ENCODE data around the gene PNPLA8.

Gene PNPLA8

DNA sequence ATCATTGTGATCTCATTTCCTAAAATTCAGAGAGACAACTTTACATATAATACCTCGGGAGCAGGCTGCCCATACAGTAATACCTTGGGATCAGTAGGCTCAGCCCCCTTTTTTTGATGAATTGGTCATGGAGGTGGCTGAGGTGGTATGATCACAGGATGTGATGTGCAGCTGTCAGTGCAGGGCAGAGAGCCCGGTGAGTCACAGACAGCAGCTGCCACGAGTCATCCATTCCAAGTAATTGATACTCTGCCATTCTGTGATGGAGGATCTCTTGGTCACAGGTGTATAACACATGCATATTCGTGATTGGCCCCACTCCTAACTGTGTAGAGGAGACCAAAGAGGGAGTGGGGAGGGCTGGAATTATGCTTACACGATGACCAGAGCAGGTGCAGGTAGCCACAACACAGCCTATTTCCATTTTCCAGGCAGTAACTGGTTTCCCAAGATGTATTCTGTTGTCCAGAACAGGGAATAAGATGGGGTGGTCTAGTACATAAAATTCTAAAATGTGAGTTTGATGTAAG lies 83.8 kb downstream of the PNPLA8 start:
- DNase-seq (ENCODE audit: low spot score), result no peak

DNA sequence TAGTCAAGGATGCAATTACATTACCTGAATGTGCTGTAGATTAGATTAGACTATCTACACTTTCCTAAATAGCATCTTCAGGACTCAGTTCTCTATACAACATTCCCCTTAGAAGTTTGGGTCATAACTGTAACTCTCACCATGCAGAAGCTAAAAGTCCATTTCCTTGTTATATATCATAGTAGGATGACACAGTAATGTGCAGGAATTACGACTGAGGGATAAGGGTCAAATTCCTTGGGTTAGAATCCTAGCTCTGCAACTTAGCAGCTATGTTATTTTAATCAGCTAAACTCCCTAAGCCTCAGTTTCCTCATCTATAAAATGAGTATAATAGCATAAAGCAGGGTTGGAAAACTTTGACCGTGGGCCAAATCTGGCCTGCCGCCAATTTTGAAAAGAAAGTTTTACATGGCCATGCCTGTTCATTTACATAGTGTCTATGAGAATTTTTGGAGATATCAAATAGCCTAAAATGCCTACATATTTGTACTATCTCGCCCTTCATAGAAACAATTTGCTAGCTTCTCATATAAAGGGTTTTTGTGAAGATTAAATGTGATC lies 84.5 kb downstream of the PNPLA8 start:
- no peak for DNase-seq (ENCODE audit: low spot score)

DNA sequence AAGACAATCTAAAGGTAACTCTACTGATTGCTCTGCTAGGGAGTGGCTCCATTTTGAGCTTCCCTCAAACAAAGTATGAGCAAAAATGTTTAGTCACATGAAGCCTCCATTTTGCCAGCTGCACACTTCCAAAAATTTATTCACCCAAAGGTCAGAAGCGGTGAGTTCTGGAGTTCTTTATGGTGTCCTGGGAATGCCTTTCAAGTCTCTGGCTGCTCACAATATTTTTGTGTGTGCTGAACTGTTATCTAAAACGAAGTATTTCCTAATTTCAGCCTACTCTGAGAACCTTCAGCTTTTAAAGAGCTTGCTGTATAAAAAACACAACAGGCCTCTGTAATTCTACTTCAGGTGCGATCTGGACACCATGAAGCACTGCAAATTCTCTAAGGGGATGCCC lies 85.3 kb downstream of the PNPLA8 start:
- no peak for DNase-seq (ENCODE audit: low spot score)

DNA sequence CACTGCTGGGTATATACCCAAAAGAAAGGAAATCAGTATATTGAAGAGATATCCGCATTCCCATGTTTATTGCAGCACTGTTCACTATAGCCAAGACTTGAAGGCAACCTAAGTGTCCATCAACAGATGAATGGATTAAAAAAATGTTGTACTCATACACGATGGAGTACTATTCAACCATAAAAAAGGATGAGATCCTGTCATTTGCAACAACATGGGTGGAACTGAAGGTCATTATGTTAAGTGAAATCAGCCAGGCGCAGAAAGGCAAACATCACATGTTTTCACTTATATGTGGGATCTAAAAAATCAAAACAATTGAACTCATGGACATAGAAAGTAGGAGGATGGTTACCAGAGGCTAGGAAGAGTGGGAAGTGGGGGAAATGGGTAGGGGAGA lies 89.0 kb downstream of the PNPLA8 start:
- no peak for DNase-seq (ENCODE audit: low spot score)

DNA sequence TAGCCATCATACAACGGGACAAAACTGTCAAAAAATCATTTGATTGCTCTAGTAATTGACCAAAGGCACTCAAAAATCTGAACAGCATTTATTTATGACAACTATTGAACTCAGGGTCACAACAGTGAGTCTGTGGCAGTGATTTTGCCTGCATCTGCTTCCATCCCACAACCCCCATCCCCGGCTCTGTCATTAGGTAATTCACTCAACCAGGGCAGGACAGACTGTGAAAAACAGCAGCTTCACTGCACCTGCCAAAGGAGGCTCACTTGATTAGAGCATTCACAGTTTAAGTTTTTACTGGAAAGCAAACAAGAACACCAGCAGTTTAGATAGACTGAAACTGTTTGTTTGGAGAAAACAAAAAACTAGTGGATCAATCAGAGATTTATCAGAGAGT lies 91.9 kb downstream of the PNPLA8 start:
- no peak for DNase-seq (ENCODE audit: low spot score)

DNA sequence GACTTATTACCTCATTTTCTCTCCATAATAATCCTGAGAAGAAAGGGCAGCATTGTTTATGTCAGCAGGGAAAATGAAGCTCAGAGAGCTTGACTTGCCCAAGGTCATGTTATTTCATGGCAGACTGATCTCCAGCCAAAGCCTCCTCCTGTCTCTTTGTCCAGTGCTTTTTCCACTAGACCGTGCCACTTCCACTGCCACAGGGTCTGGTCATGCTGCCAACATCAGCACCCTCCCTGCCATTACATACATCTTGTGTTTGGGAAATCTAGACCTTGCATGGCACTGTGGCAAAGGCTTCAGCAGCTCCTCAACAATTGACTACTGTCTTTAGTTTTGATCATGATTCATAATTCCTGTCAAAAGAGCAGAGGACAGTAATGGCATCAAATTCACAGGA lies 94.8 kb downstream of the PNPLA8 start:
- no peak for DNase-seq (ENCODE audit: low spot score)

DNA sequence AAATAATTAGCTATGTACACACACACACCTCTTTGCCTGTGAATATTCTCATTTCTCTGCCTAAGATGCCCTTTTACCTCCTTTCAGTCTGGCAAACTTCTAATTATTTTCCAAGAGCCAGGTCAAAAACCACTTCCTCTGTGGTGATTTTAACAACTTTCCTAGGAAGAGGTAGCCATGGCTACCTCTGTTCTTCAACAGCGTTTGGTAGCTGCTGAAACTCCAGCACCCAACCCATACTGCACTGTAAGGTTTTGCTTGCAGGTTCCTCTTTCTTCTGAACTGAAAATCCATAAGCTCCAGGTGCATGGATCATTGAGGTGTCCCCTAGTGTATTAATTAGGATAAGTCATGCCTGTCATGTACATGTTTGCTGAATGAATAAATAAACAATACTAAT lies 95.3 kb downstream of the PNPLA8 start:
- no peak for DNase-seq (ENCODE audit: low spot score)

DNA sequence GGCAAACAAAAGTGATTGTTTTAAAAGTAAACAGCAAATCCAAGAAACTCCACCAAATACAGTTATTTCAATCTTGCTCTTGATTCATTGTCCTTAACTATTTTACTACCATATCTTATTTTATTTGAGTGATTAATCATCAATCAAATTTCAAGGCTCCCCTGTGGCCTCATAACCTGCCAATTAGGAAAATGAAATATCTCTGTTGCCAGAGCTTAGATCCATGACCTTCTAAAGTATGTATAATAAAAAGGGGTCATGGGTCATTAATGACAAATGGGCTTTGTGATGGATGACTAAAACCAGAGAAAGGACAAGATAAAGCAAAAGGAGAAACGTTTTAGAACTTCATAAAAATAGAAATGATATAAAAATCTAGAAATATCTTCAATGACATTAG lies 98.2 kb downstream of the PNPLA8 start:
- no peak for DNase-seq (ENCODE audit: low spot score)

DNA sequence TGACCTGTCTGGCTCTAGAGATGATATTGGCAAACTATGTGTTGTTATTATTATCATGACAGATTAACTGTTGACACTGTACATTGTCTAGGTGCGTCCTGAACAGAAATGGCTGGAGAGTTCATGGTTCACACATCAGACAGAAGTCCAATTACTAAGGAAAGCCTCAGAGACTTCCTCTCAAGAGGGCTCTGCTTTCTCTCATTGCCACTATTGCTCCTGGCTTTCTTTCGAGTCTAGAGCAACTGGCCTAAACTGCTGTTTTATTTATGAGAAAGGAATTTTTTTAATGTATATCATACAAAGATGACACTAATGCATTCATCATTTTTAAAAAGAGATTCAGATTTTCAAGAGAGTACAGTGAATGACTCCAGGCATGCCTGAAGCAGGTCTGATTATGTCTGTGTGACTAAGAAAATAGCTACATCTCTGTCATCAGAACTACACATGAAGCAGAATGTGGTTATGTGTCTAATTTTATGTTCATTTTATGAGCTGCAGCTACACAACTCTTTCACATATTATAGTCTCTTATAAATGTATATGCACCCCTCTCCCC lies 100.1 kb downstream of the PNPLA8 start:
- DNase-seq (ENCODE audit: low spot score), result no peak

DNA sequence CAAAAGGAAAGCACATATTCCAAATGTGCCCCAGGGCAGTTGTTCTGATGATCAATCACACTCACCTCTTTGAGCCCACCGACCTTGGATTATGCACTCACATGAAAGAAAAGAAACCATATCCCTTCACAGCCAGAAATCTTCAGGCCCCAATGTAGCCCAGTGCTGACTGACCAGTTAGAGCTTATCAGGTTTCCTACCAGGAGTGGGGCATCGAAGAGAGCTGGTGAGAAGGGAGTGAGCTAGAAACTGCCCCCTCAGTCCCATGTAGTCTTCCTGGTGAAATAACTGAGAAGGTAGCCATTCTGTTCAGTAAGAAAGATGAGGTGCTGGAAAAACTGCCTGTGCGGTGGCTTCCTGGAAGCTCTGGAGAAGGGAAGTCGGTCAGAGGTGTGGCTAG lies 101.9 kb downstream of the PNPLA8 start:
- DNase-seq (ENCODE audit: low spot score), result no peak

DNA sequence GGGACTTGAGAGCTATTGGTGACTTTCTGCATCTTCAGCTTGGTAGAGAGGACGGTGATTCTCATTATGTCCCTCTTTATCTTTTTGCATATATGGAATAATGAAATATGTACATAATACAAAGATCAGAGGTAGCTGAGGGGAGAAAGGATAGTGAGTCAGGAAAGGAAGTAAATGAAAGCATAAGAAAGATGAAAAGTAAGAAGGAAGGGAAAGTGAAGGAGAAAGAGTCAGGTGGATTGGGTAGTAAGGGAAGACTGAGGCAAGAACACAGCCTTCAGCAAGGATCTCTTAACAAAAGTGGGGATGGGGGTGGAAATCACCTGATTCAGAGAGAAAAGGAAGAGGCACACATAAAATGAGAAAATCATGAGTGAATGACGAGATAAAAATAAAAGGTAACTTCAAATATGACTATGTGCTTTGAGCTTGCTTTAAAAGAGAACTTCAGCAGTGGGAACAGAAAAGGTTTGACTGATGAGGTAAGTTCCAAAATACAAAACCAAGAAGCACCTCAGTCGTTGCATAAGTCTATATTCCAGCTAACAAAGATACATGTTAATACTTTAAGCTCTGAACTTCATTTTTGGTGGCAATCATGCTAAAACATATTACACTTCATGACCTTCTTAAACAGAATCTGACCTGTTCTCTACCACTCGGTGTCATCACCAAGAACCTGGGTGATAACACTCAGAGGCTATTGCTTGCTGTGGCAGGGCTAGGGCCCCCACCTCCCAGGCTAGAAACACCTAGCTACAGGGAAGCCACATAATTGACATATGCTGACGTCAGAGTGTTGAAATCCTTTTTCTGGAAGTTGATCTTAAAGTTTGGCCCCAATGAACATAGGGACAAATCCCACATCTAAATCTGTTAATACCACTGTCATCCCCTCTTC lies 102.6 kb downstream of the PNPLA8 start:
- no peak for DNase-seq (ENCODE audit: low spot score)

DNA sequence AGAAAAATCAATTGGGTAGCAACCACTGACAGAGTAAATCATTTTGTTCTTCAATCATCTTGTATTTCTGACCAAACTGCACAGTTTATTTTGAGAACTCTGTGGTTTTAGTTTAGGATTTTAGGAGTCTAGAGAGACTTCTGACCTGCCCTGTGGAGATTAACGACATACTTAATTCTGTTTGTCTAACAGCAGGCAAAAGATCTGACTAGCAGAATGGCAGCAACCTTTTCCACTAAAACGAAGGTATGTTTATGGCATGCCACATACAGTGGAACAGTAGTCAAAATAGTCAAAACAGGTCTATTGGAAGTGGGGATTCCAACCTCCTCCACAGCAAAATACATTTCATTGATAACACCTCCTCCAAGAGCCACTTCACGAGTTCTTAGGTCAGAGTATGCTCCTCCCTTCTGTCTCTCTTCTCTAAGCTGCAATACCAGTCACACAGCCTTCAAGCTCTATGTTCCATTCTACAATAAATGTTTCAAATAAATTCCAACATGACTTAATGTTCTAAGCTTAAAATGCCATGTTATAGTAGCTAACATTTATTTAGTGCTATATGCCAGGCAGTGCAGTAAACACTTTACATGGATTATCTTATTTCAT lies 104.1 kb downstream of the PNPLA8 start:
- no peak for DNase-seq (ENCODE audit: low spot score)
